HUES6 (cell line): Measurements from ENCODE around the gene ABCA3.

Experiments
- H3K27ac ChIP-seq: 2 replicates; pipeline ENCODE4 v1.7.0; 2013; ENCODE audit warnings: low read depth, mild to moderate bottlenecking, low read length, inconsistent platforms
- H3K27me3 ChIP-seq: 2 replicates; pipeline ENCODE4 v1.6.1; 2013; ENCODE audit warnings: low read length; ENCODE audit not compliant: control insufficient read depth, insufficient read depth
- H3K36me3 ChIP-seq: 2 replicates; pipeline ENCODE4 v1.6.1; 2013; ENCODE audit warnings: low read length; ENCODE audit not compliant: control insufficient read depth, insufficient read depth
- H3K4me1 ChIP-seq: 2 replicates; pipeline ENCODE4 v1.6.1; 2013; ENCODE audit warnings: low read length; ENCODE audit not compliant: control insufficient read depth, insufficient read depth
- H3K4me3 ChIP-seq: 2 replicates; pipeline ENCODE4 v1.5.1; 2013; ENCODE audit warnings: low read depth, low read length
- H3K9ac ChIP-seq: one replicate; pipeline ENCODE4 v1.6.1; 2013; ENCODE audit warnings: mild to moderate bottlenecking, low read length
- H3K9me3 ChIP-seq: 2 replicates; pipeline ENCODE4 v1.6.1; 2013; ENCODE audit warnings: low read depth, low read length; ENCODE audit not compliant: control insufficient read depth, insufficient read depth

ABCA3 gene

GRCh38 chr16:2357331-2357730 lies 16.8 kb upstream of the ABCA3 start:
- Histone ChIP-seq H3K4me3 (no peak overlapping the region), H3K27ac (no peak overlapping the region), H3K9ac (no peak overlapping the region), H3K27me3 (peaks cover 17% of the 10 kb centered on the region; the same call in 1 of the 2 replicates), H3K9me3 (peaks cover 5% of the 10 kb centered on the region; the same call in 1 of the 2 replicates), H3K4me1 (no peaks in the 10 kb centered on the region), H3K36me3 (no peaks in the 10 kb centered on the region)

GRCh38 chr16:2350500-2350899 lies 10.0 kb upstream of the ABCA3 start:
- Histone ChIP-seq H3K27ac (no peak overlapping the region), H3K4me3 (no peak overlapping the region), H3K36me3 (no peaks in the 10 kb centered on the region), H3K9me3 (no peaks in the 10 kb centered on the region), H3K4me1 (no peaks in the 10 kb centered on the region), H3K27me3 (no peaks in the 10 kb centered on the region), H3K9ac (no peak overlapping the region)

DNA sequence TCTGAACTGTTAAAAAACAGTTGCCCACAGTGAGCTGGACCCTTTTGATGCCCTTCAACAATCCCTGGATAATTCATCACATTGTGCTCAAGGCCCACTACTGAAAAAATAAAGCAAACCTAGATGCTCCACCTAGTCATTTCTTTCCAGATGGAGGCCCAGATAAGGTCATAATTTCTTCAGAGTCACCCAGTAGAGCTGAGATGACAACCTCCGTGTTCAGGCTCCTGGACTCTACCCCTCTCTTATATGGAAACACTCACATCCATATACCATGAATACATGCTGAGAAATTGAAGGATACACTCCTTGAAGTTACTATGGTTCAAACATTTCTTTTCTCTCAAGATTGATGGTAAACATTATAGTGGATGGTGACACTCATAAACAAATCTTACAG lies 2.7 kb upstream of the ABCA3 start:
- H3K9me3 ChIP-seq = peaks cover 5% of the 10 kb centered on the region
- no peaks in the 10 kb centered on the region for H3K36me3 ChIP-seq
- H3K27ac ChIP-seq = no peak overlapping the region
- peaks cover 44% of the 10 kb centered on the region for H3K27me3 ChIP-seq
- no peak overlapping the region for H3K9ac ChIP-seq
- H3K4me1 ChIP-seq = peaks cover 4% of the 10 kb centered on the region; the same call in 1 of the 2 replicates
- no peak overlapping the region for H3K4me3 ChIP-seq

GRCh38 chr16:2341456-2342447 lies 1.2 kb upstream of the ABCA3 start:
- Histone ChIP-seq H3K9me3 (peaks cover 5% of the 10 kb centered on the region), H3K36me3 (no peaks in the 10 kb centered on the region), H3K27me3 (peaks cover 49% of the 10 kb centered on the region), H3K4me1 (peaks cover 4% of the 10 kb centered on the region; the same call in 1 of the 2 replicates), H3K4me3 (peak overlapping the region; percentile 7; the same call in 1 of the 2 replicates), H3K27ac (no peak overlapping the region), H3K9ac (no peak overlapping the region)

DNA sequence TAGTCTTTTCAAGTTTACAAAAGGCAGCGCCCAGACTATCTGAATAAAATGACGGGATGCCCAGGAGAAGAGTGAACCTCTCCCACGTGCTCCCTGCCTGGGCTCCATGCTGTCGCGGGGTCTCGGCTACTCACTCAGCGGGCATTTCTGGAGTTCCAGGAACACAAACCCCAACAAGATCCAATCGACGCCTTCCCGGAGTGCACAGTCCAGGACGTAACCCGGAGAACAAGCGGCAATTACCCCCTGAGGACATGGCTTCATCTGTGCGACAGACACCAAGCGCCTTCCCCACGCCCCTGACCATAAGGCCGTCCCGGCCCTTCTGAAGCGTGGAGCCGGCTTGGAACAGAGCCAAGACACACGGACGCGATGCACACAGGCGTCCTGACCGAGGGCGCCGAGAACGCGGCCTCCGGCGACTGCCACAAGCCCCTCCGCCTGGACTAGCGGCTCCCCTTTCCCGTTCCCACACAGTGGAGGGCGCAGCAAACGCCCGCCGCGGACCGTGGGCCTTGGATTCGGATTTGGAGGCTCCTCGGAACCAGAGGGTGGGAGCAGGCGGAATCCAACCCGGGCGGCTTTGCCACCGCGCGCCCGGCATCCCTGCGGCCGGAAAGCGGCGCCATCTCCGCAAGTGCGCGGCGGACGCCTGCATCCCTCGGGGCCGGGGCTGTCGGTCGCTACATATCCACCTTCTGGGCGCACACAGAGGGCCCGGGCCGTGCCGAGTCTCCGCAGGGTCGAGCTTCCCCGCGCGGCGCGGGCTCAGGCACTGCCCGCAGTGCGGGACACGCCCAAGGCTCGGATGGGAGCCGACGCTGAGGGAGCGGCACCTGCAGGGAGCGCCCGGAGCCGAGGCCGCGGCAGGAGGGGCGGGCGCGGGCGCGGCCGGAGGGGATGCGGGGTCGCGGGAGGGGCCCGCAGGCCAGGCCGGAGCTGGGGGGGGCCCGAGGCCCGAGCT lies 725 bp downstream of the ABCA3 start:
- peak overlapping the region; percentile 9 for H3K9ac ChIP-seq
- H3K4me3 ChIP-seq = peak overlapping the region; percentile 61
- peaks cover 5% of the 10 kb centered on the region for H3K9me3 ChIP-seq
- H3K27ac ChIP-seq = no peak overlapping the region
- peaks cover 49% of the 10 kb centered on the region for H3K27me3 ChIP-seq
- H3K36me3 ChIP-seq = no peaks in the 10 kb centered on the region
- H3K4me1 ChIP-seq = peaks cover 4% of the 10 kb centered on the region; the same call in 1 of the 2 replicates

DNA sequence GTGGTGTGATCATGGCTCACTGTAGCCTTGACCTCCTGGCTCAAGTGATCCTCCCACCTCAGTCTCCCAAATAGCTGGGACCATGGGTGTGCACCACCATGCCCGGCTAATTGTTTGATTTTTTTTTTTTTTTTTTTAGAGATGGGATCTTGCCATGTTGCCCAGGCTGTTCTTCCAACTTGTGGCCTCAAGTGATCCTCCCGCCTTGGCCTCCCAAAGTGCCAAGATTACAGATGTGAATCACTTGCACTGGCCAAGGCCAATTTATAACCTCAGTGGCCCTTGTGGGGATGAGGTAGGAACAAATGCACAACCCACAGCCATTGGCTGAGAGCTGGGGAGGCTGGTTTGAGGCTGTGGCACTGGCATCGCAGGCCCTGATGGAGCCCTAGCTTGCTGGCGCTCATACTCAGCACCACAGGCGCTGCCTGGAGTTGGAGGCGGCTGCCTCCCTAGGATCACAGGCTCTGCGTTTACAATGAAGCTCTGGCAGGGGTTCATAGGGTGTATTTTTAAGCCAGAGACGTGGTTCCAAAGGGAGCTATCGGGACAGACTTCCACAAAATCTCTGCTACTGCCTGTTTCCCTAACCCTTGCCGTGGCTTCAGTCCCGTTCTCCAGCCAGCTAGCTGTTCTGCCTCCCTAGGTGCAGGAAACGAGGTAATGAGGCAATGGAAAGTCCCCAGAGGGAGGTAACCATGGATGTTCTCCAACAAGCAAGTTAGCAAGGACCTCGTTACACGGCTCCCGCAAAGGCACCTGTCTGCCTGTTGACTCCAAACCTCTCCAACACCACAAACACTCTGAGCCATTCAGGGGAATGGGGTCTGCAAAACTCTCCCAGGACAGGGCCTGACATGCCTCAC lies 2.9 kb downstream of the ABCA3 start:
- H3K9me3 ChIP-seq = peaks cover 5% of the 10 kb centered on the region
- peaks cover 6% of the 10 kb centered on the region; the same call in 1 of the 2 replicates for H3K4me1 ChIP-seq
- no peaks in the 10 kb centered on the region for H3K36me3 ChIP-seq
- H3K9ac ChIP-seq = no peak overlapping the region
- peaks cover 42% of the 10 kb centered on the region for H3K27me3 ChIP-seq
- H3K27ac ChIP-seq = no peak overlapping the region
- no peak overlapping the region for H3K4me3 ChIP-seq

GRCh38 chr16:2335286-2335895 lies 5.1 kb downstream of the ABCA3 start:
- no peak overlapping the region for H3K9ac ChIP-seq
- H3K27ac ChIP-seq = no peak overlapping the region
- peaks cover 6% of the 10 kb centered on the region; the same call in 1 of the 2 replicates for H3K4me1 ChIP-seq
- H3K36me3 ChIP-seq = no peaks in the 10 kb centered on the region
- no peaks in the 10 kb centered on the region for H3K9me3 ChIP-seq
- peaks cover 26% of the 10 kb centered on the region for H3K27me3 ChIP-seq
- no peak overlapping the region for H3K4me3 ChIP-seq

GRCh38 chr16:2333772-2334379 lies 6.7 kb downstream of the ABCA3 start:
- Histone ChIP-seq H3K4me3 (no peak overlapping the region), H3K9ac (no peak overlapping the region), H3K27ac (no peak overlapping the region), H3K36me3 (no peaks in the 10 kb centered on the region), H3K4me1 (peaks cover 2% of the 10 kb centered on the region; the same call in 1 of the 2 replicates), H3K9me3 (no peaks in the 10 kb centered on the region), H3K27me3 (peaks cover 11% of the 10 kb centered on the region)

DNA sequence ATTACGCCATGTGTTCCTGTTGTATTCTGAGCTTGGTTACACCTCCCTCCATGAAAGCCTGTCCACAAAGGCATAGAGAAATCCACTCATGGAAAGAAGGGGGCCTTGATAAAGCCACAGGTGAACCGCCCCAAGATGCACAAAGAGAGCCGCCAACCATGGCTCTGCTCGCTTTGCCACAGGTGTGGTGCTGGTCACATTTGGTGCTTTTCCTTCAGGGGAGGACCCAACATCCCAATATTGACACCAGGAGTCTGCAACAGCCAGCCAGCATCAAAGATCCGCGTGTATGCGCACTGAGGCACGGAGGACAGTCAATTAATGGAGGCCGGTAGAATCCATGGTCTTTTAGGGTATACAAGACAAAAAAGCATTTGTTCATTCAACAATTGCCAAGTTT lies 7.3 kb downstream of the ABCA3 start:
- Histone ChIP-seq H3K9me3 (no peaks in the 10 kb centered on the region), H3K9ac (no peak overlapping the region), H3K4me3 (no peak overlapping the region), H3K27me3 (peaks cover 5% of the 10 kb centered on the region), H3K27ac (no peak overlapping the region), H3K36me3 (no peaks in the 10 kb centered on the region), H3K4me1 (peaks cover 2% of the 10 kb centered on the region; the same call in 1 of the 2 replicates)
